Tongue (tissue), 2 donors: ENCODE data around the gene TCHH. TPM values are rescaled to one million over a fixed set of nuclear protein-coding genes. Genes with fewer than 3 reads are reported as not detected.
"Not testable (repeated sequence)": the region's sequence is repeated elsewhere in the genome, so short reads cannot be mapped to it uniquely, and the experiment has no call there.

Experiments used
- DNase-seq: peaks from one replicate; pipeline ENCODE4 v3.0.0-alpha.2; 2015
- total RNA-seq: library from RNA; depleted of rRNA; stranded (reverse); fragments of >200 nt; gene quantifications from one replicate; pipeline ENCODE4 v1.2.3, GENCODE V29; 2014

The TCHH gene
- total RNA-seq = not detected

DNA sequence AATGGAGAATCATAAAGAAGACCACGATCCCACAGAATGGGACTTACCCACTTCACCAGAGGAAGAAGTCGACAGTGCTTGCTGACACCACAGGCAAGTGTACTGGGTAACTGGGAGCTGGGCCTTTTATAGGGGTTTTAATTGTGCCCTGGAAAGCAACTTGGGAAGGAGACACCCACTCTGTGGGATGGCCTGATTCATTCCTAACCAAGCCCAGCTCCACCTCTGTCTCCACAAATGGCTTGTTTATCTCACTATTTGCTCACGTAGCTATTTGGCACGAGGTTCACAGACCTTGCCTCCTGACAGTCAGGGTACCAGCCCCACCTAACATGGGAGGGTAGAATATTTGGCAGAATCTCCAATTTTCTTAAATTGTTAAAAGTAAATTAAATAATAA, at the start of gene TCHH:
Gene TCHH, minus strand, starts transcription at position 101 of the 400 bp plus-strand sequence. CDS start 1,364 bp downstream, outside the sequence.
- no peak for DNase-seq

GRCh38 chr1:152164517-152165136, 49.4 kb upstream of the TCHH start:
- no peak for DNase-seq

DNA sequence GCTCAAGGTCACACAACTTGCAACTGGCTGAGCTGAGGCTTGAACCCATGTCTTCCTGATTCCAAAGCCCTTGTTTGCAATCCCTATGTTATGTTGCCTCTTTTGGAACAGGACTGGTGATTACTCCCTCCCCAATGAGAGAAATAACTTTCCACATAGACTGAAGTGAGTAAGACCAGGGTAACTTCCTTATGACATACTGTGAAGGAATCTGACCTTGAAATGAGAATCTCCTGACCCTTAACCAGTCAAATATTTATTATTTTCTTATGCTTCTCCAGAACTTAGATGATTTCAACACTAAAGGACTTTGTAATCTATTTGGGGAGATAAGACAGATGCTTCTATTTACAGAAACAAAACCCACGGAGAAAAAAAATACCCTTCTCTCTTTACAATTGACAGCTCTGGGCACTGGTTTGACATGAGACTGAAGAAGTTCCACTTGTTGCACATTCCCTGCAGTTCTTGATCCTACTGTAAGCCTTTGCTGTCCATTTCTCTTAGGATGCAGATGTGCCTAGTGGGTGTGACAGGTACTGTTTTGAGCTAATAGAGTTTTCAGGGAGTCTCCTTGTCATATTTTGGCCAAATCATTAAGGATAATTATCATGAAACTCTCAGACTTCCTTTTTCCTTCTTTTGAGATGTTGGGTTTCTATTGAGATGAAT, 47.7 kb upstream of the TCHH start:
- DNase-seq = no peak

GRCh38 chr1:152160576-152160975, 45.3 kb upstream of the TCHH start:
- no peak for DNase-seq

DNA sequence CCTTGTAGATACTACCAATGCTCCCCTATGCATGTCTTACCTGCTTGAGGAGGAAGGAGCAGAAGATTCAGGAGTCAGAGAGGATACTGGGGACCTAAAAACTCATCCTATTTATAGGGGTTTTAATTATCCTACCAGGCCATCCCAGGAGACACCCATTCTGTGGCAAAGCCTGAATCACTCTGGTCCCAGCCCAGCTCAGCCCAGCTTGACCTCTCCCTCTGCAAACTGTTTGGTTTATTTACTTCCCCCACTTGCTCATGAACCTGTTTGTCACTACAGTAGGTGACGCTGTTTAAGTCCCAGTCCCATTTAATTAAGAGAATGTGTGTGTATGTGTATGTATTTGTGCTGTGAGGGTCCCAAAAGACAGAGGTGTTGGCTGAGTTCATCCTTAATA, 43.9 kb upstream of the TCHH start, which contains the start of gene RPTN:
Gene RPTN, minus strand, starts transcription at position 85 of the 400 bp plus-strand sequence. CDS start 1,339 bp downstream, outside the sequence.
- no peak for DNase-seq

DNA sequence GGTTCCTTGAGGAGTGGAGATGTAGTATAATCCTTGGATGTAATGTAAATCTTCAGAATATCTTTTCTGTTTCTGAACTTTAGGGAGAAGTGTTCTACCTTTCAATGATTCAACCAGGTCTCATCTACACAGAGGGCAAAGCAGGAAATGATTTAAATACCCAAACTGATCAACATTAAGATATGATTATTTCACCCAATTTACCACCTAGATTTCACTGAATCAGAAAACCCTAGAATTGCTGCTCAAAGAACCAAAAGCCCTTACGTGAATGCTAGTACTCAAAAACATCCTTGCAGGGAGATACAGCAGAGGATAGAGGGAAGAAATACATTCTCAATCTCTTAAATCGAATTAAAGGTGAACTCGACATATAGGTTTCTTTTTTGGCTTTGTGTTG, 38.8 kb upstream of the TCHH start:
- no peak for DNase-seq

- DNase-seq = no peak
Measured at GRCh38 chr1:152151646-152152045, 36.4 kb upstream of the TCHH start.

- DNase-seq = no peak
Measured at GRCh38 chr1:152148981-152149380, 33.7 kb upstream of the TCHH start.

DNA sequence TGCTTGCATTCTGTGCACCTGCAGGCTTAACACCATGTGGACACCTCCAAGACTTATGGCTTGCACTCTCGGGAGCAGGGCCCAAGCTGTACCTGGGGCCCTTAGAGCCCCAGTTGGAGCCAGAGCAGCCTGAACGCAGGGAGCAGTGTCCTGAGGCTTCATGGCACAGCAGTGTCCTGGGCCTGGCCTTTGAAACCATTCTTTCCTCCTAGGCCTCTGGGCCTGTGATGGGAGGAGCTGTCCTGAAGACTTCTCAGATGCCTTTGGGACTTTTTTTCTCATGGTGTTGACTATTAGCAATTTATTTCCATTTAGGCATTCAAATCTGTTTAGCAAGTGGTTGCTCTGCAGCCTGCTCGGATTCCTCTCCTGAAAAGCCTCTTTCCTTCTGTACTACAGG, 32.8 kb upstream of the TCHH start:
- DNase-seq = no peak

- no peak for DNase-seq
Measured at GRCh38 chr1:152145769-152146168, 30.5 kb upstream of the TCHH start.

- not testable (repeated sequence) for DNase-seq
Measured at GRCh38 chr1:152144674-152145183, 29.5 kb upstream of the TCHH start.

DNA sequence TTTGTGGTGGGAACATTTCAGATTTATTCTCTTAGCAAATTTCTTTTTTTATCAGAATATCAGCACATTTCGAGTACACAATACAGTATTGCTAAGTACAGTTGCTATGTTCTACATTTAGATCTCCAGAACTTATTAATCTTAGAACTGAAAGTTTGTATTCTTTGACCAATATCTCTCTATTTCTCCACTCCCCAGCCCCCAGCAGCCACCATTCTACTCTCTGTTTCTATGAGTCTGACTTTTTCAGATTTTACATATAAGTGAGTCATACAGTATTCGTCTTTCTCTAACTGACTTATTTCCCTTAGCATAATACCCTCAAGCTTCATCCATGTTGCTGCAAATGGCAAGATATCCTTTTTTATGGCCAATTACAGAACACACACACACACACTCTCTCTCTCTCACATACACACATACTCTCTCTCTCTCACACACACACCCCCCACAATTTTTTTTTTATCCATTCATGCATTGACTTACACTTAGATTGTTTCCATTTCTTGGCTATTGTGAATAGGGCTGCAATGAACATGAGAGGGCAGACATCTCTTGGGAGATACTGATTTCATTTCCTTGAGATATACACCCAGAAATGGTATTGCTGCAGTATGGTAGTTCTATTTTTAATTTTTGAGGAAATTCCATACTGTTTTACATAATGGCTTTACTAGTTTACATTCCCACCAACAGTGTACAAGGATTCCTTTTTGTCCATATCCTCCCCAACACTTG, 28.1 kb upstream of the TCHH start:
- no peak for DNase-seq

DNA sequence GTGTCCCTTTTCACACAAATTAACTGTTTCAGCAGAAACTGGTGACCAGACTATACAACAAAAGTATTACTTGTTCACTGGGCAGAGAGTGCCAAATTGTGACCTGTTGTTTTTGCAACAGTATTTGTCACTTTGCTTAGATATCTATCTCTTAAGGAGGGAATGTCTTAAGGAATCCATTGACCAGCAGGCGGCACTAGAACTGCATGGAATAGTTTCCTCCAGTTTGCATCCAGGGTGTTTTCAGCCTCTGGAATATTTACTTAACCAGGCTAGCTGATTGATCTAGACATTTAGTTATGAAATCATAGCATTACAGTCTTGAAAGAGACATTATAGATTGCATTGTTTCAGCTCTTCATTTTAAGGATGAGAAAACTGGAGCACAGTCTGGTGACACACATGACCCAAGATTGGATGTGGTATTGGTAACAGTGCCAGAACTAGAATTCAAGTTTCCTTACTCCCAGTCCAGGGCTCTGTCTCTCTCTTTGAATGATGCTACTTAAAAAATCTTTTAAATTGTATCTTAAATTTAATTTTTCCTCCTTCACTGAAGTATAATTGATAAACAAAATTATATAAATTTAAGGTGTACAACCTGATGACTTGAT, 26.8 kb upstream of the TCHH start:
- DNase-seq = peak; percentile 76

DNA sequence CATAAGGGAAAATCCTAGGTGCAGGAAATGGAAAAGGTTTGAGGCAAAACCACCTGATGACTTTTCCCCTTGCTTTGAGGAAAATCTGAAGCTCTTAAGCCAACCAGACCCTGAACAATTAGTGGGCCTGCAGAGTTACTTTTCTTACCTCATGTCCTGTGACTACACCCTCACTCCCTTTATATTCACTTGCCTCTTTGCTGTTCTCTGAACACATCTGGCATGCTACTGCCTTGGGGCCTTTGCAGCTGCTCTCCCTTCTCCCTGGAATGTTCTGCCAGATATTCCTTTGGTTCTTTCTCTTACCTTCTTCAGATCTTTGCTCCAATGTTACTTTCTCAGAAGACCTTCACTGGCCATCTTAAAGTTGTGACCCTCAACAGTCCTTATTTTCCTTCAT, 22.0 kb upstream of the TCHH start:
- DNase-seq = no peak

DNA sequence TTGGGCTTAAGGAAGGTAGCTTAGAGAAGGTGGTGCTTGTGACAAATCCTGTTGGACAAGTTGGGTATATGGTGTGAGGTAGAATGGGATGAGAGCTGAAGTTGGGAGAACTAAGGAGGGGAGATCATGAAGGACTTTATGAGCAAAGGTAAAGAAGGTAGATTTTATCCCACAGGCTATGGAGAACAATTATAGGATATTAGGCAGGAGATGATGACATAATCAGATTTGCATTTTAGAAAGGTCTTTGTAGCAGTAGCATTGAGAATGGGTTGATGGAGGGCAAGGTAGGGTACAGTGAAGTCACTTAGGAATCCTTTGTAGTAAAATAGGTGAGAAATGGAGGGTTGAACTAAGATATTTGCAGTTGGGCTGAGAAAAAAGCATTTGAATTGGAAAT, 14.9 kb upstream of the TCHH start:
- DNase-seq = no peak

DNA sequence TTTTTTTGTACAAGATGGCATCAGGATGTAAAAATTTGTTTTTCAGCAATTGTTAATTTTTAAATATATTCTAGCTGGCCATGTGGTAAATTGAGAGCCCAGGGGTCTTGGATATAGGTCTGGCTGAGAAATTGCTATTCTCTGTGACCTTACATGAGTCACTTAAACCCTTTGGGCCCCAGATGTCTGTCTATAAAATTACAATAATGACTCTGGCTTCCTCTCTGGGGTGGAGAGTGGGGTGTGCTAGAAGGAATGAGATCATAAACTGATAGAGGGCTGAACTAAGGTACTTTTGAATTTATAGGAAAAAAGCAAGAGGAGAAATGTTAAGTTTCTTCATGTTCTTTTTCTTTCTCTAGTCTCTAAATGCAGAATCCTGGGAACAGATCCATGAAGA, 12.4 kb upstream of the TCHH start:
- no peak for DNase-seq

DNA sequence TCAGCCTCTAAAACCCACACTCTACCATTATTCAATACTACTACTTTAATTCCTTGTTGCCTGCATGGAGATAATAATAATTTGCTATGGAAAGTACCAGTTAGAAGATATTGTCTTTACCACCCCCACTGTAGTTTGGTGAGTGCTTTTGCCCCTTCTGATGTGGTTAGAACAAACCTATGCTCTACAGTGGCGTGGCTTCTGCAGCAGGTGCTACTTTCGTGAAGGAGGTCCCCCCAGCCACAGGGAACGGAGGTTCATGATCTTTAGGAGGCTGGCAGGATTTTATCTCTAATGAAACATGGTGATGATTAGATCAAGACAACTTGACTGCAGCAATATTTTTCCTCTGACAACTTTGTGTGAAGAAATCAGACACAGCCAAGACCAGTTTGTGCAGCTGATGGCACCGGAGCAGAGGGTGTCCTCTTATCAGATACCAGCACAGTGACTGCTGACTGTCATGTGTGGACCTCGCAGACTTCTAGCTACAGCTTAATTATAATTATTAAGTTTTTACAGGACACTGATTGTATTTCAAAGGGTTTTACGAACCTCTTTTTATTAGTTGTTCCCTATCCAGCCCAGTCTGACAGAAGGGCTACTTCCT, 10.7 kb upstream of the TCHH start:
- DNase-seq = no peak

GRCh38 chr1:152118915-152119314, 3.7 kb upstream of the TCHH start:
- DNase-seq = no peak

DNA sequence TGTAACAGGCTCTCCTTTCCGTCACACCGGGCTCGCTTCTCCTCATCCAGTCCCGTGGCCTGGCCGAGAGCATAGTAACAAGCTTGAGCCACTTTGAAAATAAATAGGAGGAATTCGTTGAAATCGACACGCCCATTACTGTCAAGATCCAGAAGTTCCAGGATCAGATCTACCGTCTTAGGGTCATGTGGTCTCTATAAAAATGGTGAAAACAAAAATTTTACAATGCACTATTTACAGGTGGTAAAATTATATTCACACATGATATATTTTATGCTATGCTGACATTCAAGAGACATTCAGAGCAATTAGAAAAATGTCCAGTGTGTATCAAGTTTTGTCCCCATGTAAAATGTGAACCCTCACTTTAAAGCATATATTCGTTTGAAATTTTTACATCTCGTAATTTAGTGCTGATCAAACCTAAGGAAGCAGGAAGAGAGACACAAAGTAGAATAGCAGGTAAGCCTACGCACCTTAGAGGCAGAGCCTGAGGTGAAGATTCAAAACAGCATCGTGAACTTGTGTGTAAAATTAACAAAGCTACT, 2.3 kb downstream of the TCHH start:
- no peak for DNase-seq

GRCh38 chr1:152112101-152112884, 3.0 kb downstream of the TCHH start:
- peak; percentile 15 for DNase-seq

- peak; percentile 62 for DNase-seq
Measured at GRCh38 chr1:152111515-152111968, 3.7 kb downstream of the TCHH start.
